Vagina (tissue), 2 donors: ENCODE data around the gene WDR59.

Experiments used
- CTCF ChIP-seq, 3 experiments: fragments of 450-650 bp in 2 of 3; fragments of 200-600 bp in 1 of 3; sonication (generic) in 1 of 3; IDR thresholded peaks; one replicate each; pipeline ENCODE4 v1.5.1; 2017 to 2019; ENCODE audit warnings: antibody characterized with exemption in 3 of 3, mild to moderate bottlenecking in 2 of 3, moderate library complexity in 2 of 3
- POLR2A ChIP-seq, 2 donors: fragments of 450-650 bp; IDR thresholded peaks; one replicate each; pipeline ENCODE4 v1.6.1; 2017; ENCODE audit warnings: antibody characterized with exemption in 2 of 2, mild to moderate bottlenecking in 2 of 2, moderate library complexity in 2 of 2

- TF ChIP-seq CTCF (IDR thresholded peaks at IDR 0.05) = no peak
- TF ChIP-seq POLR2A (IDR thresholded peaks at IDR 0.05) = no peak
These were observed 155.3 kb downstream of the WDR59 start for GRCh38 chr16:74829637-74830036.
